SKM-1 treated with dmso at 0.1 percent for 144 hours (cell line): Measurements from ENCODE around the gene MYO1F.
"Not testable (repeated sequence)": the region's sequence is repeated elsewhere in the genome, so short reads cannot be mapped to it uniquely, and the experiment has no call there.

Experiments used
- DNase-seq: peaks from one replicate; lab custom pipeline; 2025; ENCODE audit not compliant: unreplicated experiment; lab: John Stamatoyannopoulos, UW

MYO1F gene

GRCh38 chr19:8519388-8519787 is 57.9 kb downstream of the MYO1F start:
- no peak for DNase-seq

- no peak for DNase-seq
Observed at GRCh38 chr19:8518536-8518935, 58.7 kb downstream of the MYO1F start.

GRCh38 chr19:8517551-8518442 is 59.4 kb downstream of the MYO1F start:
- DNase-seq = peak; percentile 83

GRCh38 chr19:8515317-8515716 is 61.9 kb downstream of the MYO1F start:
- DNase-seq = peak; percentile 93

GRCh38 chr19:8514505-8515009 is 62.7 kb downstream of the MYO1F start:
- DNase-seq = not testable (repeated sequence)

GRCh38 chr19:8513687-8514504 is 63.3 kb downstream of the MYO1F start, which contains the start of gene ZNF414:
Gene ZNF414 (minus strand): TSS chr19:8514167. CDS start chr19:8514046, 121 bp downstream.
- DNase-seq = peak; percentile 95

GRCh38 chr19:8513036-8513686 is 64.1 kb downstream of the MYO1F start:
- DNase-seq = no peak

GRCh38 chr19:8512115-8512967 is 64.9 kb downstream of the MYO1F start:
- DNase-seq = peak; percentile 12

- no peak for DNase-seq
Observed at GRCh38 chr19:8511573-8512101, 65.6 kb downstream of the MYO1F start.

- no peak for DNase-seq
Observed at GRCh38 chr19:8510589-8511115, 66.6 kb downstream of the MYO1F start.

GRCh38 chr19:8506402-8506957 is 70.8 kb downstream of the MYO1F start:
- DNase-seq = no peak

- peak; percentile 35 for DNase-seq
Observed at GRCh38 chr19:8505680-8506401, 71.4 kb downstream of the MYO1F start.

- DNase-seq = no peak
Observed at GRCh38 chr19:8504919-8505318, 72.3 kb downstream of the MYO1F start.

- DNase-seq = peak; percentile 64
Observed at GRCh38 chr19:8504171-8504570, 73.1 kb downstream of the MYO1F start.

- DNase-seq = peak; percentile 57
Observed at GRCh38 chr19:8503510-8503909, 73.7 kb downstream of the MYO1F start.

- peak; percentile 56 for DNase-seq
Observed at GRCh38 chr19:8501981-8502380, 75.3 kb downstream of the MYO1F start.

- no peak for DNase-seq
Observed at GRCh38 chr19:8501516-8501915, 75.7 kb downstream of the MYO1F start.

- DNase-seq = peak; percentile 95
Observed at GRCh38 chr19:8500158-8500557, 77.1 kb downstream of the MYO1F start.
